CD14-positive monocyte (primary cell): ENCODE measurements around the gene C3orf70. TPM values are rescaled to one million over a fixed set of nuclear protein-coding genes. Genes with fewer than 3 reads are reported as not detected.

ENCODE experiments used
- DNase-seq, 3 donors: peaks; one replicate each; pipeline ENCODE4 v3.0.0-alpha.2; 2011 to 2022
- H2AFZ ChIP-seq: 2 replicates; pipeline ENCODE4 v1.6.0; 2012; ENCODE audit warnings: mild to moderate bottlenecking, low read depth, low read length, inconsistent platforms; ENCODE audit not compliant: insufficient read depth, poor library complexity, severe bottlenecking
- H3K27ac ChIP-seq, 2 donors: 1 replicate in 1 of 2; 2 replicates in 1 of 2; pipeline ENCODE4 v1.5.1; 2012 to 2013; ENCODE audit warnings: low read length in 2 of 2, control low read depth in 1 of 2, inconsistent platforms in 1 of 2, low read depth in 1 of 2, mild to moderate bottlenecking in 1 of 2
- H3K27me3 ChIP-seq, 2 donors: one replicate each; pipeline versions ENCODE4 v1.6.0 to v1.6.1; 2011 to 2013; ENCODE audit warnings: low read length in 2 of 2; ENCODE audit not compliant: control insufficient read depth in 2 of 2, insufficient read depth in 2 of 2
- H3K36me3 ChIP-seq, 2 donors: replicated peaks in 1 of 2; 1 replicate in 1 of 2; 2 replicates in 1 of 2; pipeline versions ENCODE4 v1.5.1 to v1.6.1; 2012 to 2013; ENCODE audit warnings: low read length in 2 of 2, control low read depth in 1 of 2, inconsistent platforms in 1 of 2, mild to moderate bottlenecking in 1 of 2; ENCODE audit not compliant: insufficient read depth in 2 of 2, control insufficient read depth in 1 of 2
- H3K4me1 ChIP-seq, 2 donors: 1 replicate in 1 of 2; 2 replicates in 1 of 2; pipeline versions ENCODE4 v1.5.1 to v1.6.1; 2012 to 2013; ENCODE audit warnings: low read length in 2 of 2, control low read depth in 1 of 2, inconsistent platforms in 1 of 2, mild to moderate bottlenecking in 1 of 2, moderate library complexity in 1 of 2; ENCODE audit not compliant: insufficient read depth in 2 of 2, control insufficient read depth in 1 of 2
- H3K4me2 ChIP-seq: replicated peaks from 2 replicates; pipeline ENCODE3; 2012; ENCODE audit warnings: low read length, moderate library complexity, mild to moderate bottlenecking; ENCODE audit not compliant: poor library complexity, severe bottlenecking; ENCODE audit errors: extremely low read depth
- H3K4me3 ChIP-seq, 3 experiments: fragments of 200-600 bp in 1 of 3; sonication (generic) in 1 of 3; replicated peaks in 1 of 3; 1 replicate in 2 of 3; 2 replicates in 1 of 3; pipeline ENCODE4 v1.5.1; 2011 to 2013; ENCODE audit warnings: low read length in 3 of 3, mild to moderate bottlenecking in 3 of 3, control low read depth in 2 of 3, low read depth in 2 of 3, inconsistent platforms in 1 of 3, moderate library complexity in 1 of 3
- H3K79me2 ChIP-seq: 2 replicates; pipeline ENCODE4 v1.6.0; 2012; ENCODE audit warnings: mild to moderate bottlenecking, control low read depth, inconsistent platforms, low read length, moderate library complexity; ENCODE audit not compliant: insufficient read depth
- H3K9ac ChIP-seq: 2 replicates; pipeline ENCODE4 v1.6.0; 2017; ENCODE audit warnings: low read length, mild to moderate bottlenecking; ENCODE audit not compliant: insufficient read depth, poor library complexity, severe bottlenecking
- H3K9me3 ChIP-seq, 2 donors: replicated peaks in 1 of 2; 1 replicate in 1 of 2; 2 replicates in 1 of 2; pipeline versions ENCODE4 v1.5.1 to v1.6.1; 2012 to 2013; ENCODE audit warnings: low read length in 2 of 2, control low read depth in 1 of 2; ENCODE audit not compliant: control insufficient read depth in 1 of 2, insufficient read depth in 1 of 2
- H4K20me1 ChIP-seq: 2 replicates; pipeline ENCODE4 v1.6.0; 2012; ENCODE audit warnings: mild to moderate bottlenecking, low read length, control low read depth, moderate library complexity; ENCODE audit not compliant: insufficient read depth
- H3K27ac Mint-ChIP-seq, 7 donors: one replicate each; pipeline ENCODE4 v1.8.0; 2020; ENCODE audit warnings: mild to moderate bottlenecking in 7 of 7, mixed read lengths in 7 of 7, moderate library complexity in 6 of 7, inconsistent platforms in 2 of 7
- H3K27me3 Mint-ChIP-seq, 3 donors: one replicate each; pipeline ENCODE4 v1.8.0; 2021 to 2022; ENCODE audit warnings: low read depth in 3 of 3, mild to moderate bottlenecking in 3 of 3, mixed read lengths in 3 of 3, moderate library complexity in 3 of 3, inconsistent platforms in 1 of 3
- H3K36me3 Mint-ChIP-seq, 2 donors: one replicate each; pipeline ENCODE4 v1.8.0; 2020; ENCODE audit warnings: mixed read lengths in 2 of 2, inconsistent platforms in 1 of 2, mild to moderate bottlenecking in 1 of 2
- H3K4me1 Mint-ChIP-seq: one replicate; pipeline ENCODE4 v1.8.0; 2020; ENCODE audit warnings: mild to moderate bottlenecking, mixed read lengths
- H3K4me3 Mint-ChIP-seq, 2 donors: one replicate each; pipeline ENCODE4 v1.8.0; 2020; ENCODE audit warnings: mild to moderate bottlenecking in 2 of 2, mixed read lengths in 2 of 2, moderate library complexity in 1 of 2
- H3K9me3 Mint-ChIP-seq, 7 donors: one replicate each; pipeline ENCODE4 v1.8.0; 2020 to 2022; ENCODE audit warnings: mixed read lengths in 7 of 7, mild to moderate bottlenecking in 6 of 7, moderate library complexity in 6 of 7, inconsistent platforms in 2 of 7
- WGBS: methylation state at CpG from one replicate; pipeline ENCODE4 v1.1.5; 2013; ENCODE audit warnings: missing lambda C conversion rate; ENCODE audit not compliant: insufficient coverage; 5-methylcytosine and 5-hydroxymethylcytosine counted together
- intact Hi-C, 2 donors: fragments of 100-400 bp; cut with micrococcal nuclease; formaldehyde crosslinking; loops; one replicate each; pipeline versions ENCODE4 v1.15.0 to v1.15.1; 2023
- polyA plus RNA-seq, 3 donors: library from polyadenylated mRNA; depleted of rRNA in 1 of 3; unstranded in 2 of 3; stranded (reverse) in 1 of 3; fragments of 300-500 nt in 2 of 3; fragments of >200 nt in 1 of 3; fragmentation: Illumina TruSeq in 2 of 3; gene quantifications; 1 replicate in 2 of 3; 2 replicates in 1 of 3; pipeline ENCODE4 v1.2.3, GENCODE V29; 2012 to 2021
- TF ChIP-seq, protein P1 (sequence below): fragments of 200-600 bp; IDR thresholded peaks from one replicate; pipeline ENCODE4 v1.8.0; 2022; ENCODE audit warnings: antibody characterized with exemption, mild to moderate bottlenecking

Gene C3orf70
- polyA plus RNA-seq, 3 donors: 0.01 to 0.08 TPM; not detected in 1

DNA sequence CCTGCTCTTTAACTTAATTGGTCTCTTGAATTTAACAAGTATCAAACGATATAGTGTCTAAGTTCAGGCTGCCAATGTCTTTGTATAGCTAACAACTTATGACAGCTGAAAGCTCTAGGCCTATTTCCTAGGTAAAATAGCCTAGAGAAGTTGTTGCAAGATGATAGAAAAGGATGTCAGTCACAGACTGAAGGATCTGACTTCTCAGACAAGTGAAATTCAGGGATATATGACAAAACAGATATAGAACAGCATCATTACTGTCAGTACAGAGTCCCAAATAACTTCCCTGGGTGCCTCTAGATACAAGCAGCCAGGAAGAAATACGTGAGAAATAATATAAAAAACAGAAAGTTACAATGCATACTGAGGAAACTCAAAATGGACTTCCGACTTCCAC, 26.7 kb downstream of the C3orf70 start:
- intact Hi-C loops: no loop called here
- Mint-ChIP-seq H3K27ac (no peak overlapping the region), H3K4me1 (no peaks in the 10 kb centered on the region), H3K36me3 (no peaks in the 10 kb centered on the region), H3K9me3 (peaks cover 0 to 5% (median 0%) of the 10 kb centered on the region in 7 donors), H3K4me3 (no peak overlapping the region), H3K27me3 (peaks cover 0 to 3% (median 2%) of the 10 kb centered on the region in 3 donors)
- WGBS: no CpG with 5 or more reads among the region's 3 CpGs
- no peaks in the 10 kb centered on the region for H3K4me1 ChIP-seq
- no peak overlapping the region for H3K4me2 ChIP-seq
- H3K9me3 ChIP-seq: no peaks in the 10 kb centered on the region
- no peaks in the 10 kb centered on the region for H4K20me1 ChIP-seq
- no peaks in the 10 kb centered on the region for H3K79me2 ChIP-seq
- no peaks in the 10 kb centered on the region for H3K36me3 ChIP-seq
- DNase-seq: no peak
- no peak overlapping the region for H3K27ac ChIP-seq
- H3K27me3 ChIP-seq: no peaks in the 10 kb centered on the region
- H2AFZ ChIP-seq: no peak overlapping the region
- TF ChIP-seq, protein P1, sequence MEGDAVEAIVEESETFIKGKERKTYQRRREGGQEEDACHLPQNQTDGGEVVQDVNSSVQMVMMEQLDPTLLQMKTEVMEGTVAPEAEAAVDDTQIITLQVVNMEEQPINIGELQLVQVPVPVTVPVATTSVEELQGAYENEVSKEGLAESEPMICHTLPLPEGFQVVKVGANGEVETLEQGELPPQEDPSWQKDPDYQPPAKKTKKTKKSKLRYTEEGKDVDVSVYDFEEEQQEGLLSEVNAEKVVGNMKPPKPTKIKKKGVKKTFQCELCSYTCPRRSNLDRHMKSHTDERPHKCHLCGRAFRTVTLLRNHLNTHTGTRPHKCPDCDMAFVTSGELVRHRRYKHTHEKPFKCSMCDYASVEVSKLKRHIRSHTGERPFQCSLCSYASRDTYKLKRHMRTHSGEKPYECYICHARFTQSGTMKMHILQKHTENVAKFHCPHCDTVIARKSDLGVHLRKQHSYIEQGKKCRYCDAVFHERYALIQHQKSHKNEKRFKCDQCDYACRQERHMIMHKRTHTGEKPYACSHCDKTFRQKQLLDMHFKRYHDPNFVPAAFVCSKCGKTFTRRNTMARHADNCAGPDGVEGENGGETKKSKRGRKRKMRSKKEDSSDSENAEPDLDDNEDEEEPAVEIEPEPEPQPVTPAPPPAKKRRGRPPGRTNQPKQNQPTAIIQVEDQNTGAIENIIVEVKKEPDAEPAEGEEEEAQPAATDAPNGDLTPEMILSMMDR: no peak
- H3K4me3 ChIP-seq: no peak overlapping the region
- no peak overlapping the region for H3K9ac ChIP-seq

DNA sequence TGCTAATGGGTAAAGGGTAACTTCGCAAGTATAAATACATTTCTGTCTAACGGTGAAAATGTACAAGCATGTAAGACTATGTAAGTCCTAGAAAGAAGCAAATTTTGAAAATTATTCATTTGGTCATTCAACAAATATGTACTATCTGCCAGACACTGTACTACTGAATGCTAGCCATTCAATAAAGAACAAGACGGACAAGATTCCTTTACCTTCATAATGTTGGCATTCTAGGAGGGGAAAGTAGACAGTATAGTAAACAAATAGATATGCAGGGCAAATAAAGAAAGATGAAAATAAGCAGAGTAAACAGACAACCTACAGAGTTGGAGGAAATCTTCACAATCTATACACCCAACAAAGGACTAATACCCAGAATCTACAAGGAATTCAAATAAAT, 32.7 kb downstream of the C3orf70 start:
- no peak for DNase-seq
- Mint-ChIP-seq H3K27me3 (peaks cover 2 to 8% (median 7%) of the 10 kb centered on the region in 3 donors), H3K4me1 (no peaks in the 10 kb centered on the region), H3K36me3 (no peaks in the 10 kb centered on the region), H3K4me3 (no peak overlapping the region), H3K27ac (no peak overlapping the region), H3K9me3 (peaks cover 0 to 5% (median 2%) of the 10 kb centered on the region in 7 donors)
- Histone ChIP-seq H2AFZ (no peak overlapping the region), H3K4me2 (no peak overlapping the region), H4K20me1 (no peaks in the 10 kb centered on the region), H3K27ac (no peak overlapping the region), H3K9me3 (no peaks in the 10 kb centered on the region), H3K36me3 (no peaks in the 10 kb centered on the region), H3K27me3 (no peaks in the 10 kb centered on the region), H3K4me1 (no peaks in the 10 kb centered on the region), H3K79me2 (no peaks in the 10 kb centered on the region), H3K4me3 (no peak overlapping the region), H3K9ac (no peak overlapping the region)
- intact Hi-C loops: no loop called here
- TF ChIP-seq, protein P1: no peak
- WGBS: no CpG with 5 or more reads among the region's 3 CpGs
